Karpas-422 (cell line): ENCODE measurements around the gene GALNT2. TPM values are rescaled to one million over a fixed set of nuclear protein-coding genes. Genes with fewer than 3 reads are reported as not detected.

ENCODE experiments used
- DNase-seq: peaks from one replicate; pipeline ENCODE4 v3.0.0-alpha.2; 2015
- H2AFZ ChIP-seq: fragments of 200-600 bp; sonication (generic); 2 replicates; pipeline ENCODE4 v1.6.1; 2014; ENCODE audit warnings: antibody characterized with exemption, low read length, mixed read lengths
- H3K27ac ChIP-seq: fragments of 200-600 bp; sonication (generic); 2 replicates; pipeline ENCODE4 v1.5.1; 2014; ENCODE audit warnings: mild to moderate bottlenecking, low read length, moderate library complexity
- H3K27me3 ChIP-seq: fragments of 200-600 bp; sonication (generic); 2 replicates; pipeline ENCODE4 v1.6.1; 2014; ENCODE audit warnings: low read length, mixed read lengths
- H3K36me3 ChIP-seq: fragments of 200-600 bp; sonication (generic); 2 replicates; pipeline ENCODE4 v1.6.1; 2014; ENCODE audit warnings: low read length, mixed read lengths; ENCODE audit not compliant: insufficient read depth
- H3K4me1 ChIP-seq: fragments of 200-600 bp; sonication (generic); 2 replicates; pipeline ENCODE4 v1.6.1; 2014; ENCODE audit warnings: mild to moderate bottlenecking, low read length, mixed read lengths
- H3K4me2 ChIP-seq: fragments of 200-600 bp; sonication (generic); 2 replicates; pipeline ENCODE4 v1.6.1; 2014; ENCODE audit warnings: low read length, low read depth, mild to moderate bottlenecking; ENCODE audit not compliant: poor library complexity, severe bottlenecking
- H3K4me3 ChIP-seq: fragments of 200-600 bp; sonication (generic); 2 replicates; pipeline ENCODE4 v1.5.1; 2014; ENCODE audit warnings: mild to moderate bottlenecking, antibody characterized with exemption, low read length, mixed read lengths
- H3K79me2 ChIP-seq: fragments of 200-600 bp; sonication (generic); 2 replicates; pipeline ENCODE4 v1.6.1; 2014; ENCODE audit warnings: mild to moderate bottlenecking, low read length, mixed read lengths
- H3K9ac ChIP-seq: fragments of 200-600 bp; sonication (generic); 2 replicates; pipeline ENCODE4 v1.6.0; 2014; ENCODE audit warnings: low read length
- H3K9me2 ChIP-seq: fragments of 200-600 bp; sonication (generic), shearing (Covaris generic); replicated peaks from 2 replicates; pipeline ENCODE4 v1.6.0; 2014; ENCODE audit warnings: mild to moderate bottlenecking, low read length, moderate library complexity; ENCODE audit not compliant: insufficient read depth
- H3K9me3 ChIP-seq: fragments of 300-700, 200-600 bp; sonication (generic); 2 replicates; pipeline ENCODE4 v1.6.1; 2014; ENCODE audit warnings: low read length, mixed read lengths
- H4K20me1 ChIP-seq: fragments of 200-600 bp; sonication (generic); 2 replicates; pipeline ENCODE4 v1.6.1; 2014; ENCODE audit warnings: mild to moderate bottlenecking, antibody characterized with exemption, low read length, low read depth; ENCODE audit not compliant: insufficient read depth
- total RNA-seq: library from RNA; depleted of rRNA; stranded (reverse); fragments of >200 nt; shearing (Covaris generic); gene quantifications from 2 replicates; pipeline ENCODE4 v1.2.3, GENCODE V29; 2014; ENCODE audit warnings: low replicate concordance

The GALNT2 gene
- total RNA-seq, 1 experiment from 2014 or later = 2.7 TPM

DNA sequence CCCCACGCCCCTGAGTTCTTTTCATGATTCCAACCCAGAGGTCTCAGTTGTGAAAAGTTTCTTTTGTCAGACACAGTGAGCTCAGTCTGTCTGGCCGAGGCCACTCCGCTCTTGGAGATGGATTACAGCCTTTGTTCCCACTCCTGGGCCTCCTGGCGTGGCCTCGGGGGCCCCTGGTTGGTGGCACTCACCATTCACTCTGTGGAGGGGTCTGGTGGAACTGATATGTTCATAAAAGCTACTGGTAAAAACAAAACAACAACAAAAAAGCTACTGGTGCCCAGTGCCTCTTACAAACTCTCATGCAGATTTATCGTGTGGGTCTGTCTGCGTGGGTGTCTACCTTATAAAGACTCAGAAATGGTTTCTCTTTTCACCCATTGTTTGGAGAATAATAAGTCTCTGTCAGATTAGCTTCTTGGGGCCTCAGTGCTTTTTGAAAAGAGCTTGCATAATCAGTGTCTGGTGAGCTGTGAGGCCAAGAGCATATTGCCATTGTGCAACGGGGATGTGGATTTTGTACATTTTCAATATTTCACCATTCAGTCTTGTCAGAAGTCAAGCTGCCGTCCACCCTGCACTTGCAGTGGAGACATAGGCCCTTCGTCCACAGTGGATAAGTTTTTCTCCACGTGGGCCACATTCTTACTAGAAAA is 86.7 kb downstream of the GALNT2 start:
- H4K20me1 ChIP-seq = peaks cover 23% of the 10 kb centered on the region; the same call in 1 of the 2 replicates
- no peak overlapping the region for H2AFZ ChIP-seq
- H3K27me3 ChIP-seq = no peaks in the 10 kb centered on the region
- H3K4me2 ChIP-seq = no peak overlapping the region
- DNase-seq = no peak
- H3K36me3 ChIP-seq = no peaks in the 10 kb centered on the region
- H3K4me1 ChIP-seq = no peaks in the 10 kb centered on the region; the same call in 1 of the 2 replicates
- no peaks in the 10 kb centered on the region for H3K9me3 ChIP-seq
- no peak overlapping the region for H3K27ac ChIP-seq
- H3K9ac ChIP-seq = no peak overlapping the region
- H3K4me3 ChIP-seq = no peak overlapping the region
- H3K79me2 ChIP-seq = no peaks in the 10 kb centered on the region
- H3K9me2 ChIP-seq = no peaks in the 10 kb centered on the region

DNA sequence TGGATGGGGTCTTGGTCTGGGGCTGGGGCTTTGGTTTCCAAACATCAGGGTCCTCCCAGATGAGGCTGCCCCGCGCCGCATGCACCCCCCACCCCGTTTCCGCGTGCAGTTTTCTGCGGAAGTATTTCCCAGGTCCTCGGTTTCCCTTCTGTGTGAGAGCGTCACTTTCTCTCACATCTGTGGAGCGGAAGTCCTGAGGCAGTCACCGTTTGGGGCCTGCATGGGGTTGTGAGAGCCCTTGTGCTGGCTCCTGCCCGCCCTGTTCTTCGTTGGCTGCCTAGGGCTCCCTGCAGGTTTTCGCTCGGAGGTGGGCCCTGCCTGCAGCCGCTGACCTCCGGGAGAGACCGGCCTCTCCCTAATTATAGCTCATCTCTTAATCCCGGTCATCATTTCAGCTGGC is 88.0 kb downstream of the GALNT2 start:
- Histone ChIP-seq H3K27me3 (no peaks in the 10 kb centered on the region), H4K20me1 (peaks cover 21% of the 10 kb centered on the region; the same call in 1 of the 2 replicates), H3K9ac (no peak overlapping the region), H3K9me2 (no peaks in the 10 kb centered on the region), H2AFZ (no peak overlapping the region), H3K9me3 (no peaks in the 10 kb centered on the region), H3K27ac (no peak overlapping the region), H3K4me2 (no peak overlapping the region), H3K36me3 (no peaks in the 10 kb centered on the region), H3K4me1 (no peaks in the 10 kb centered on the region; the same call in 1 of the 2 replicates), H3K4me3 (no peak overlapping the region), H3K79me2 (no peaks in the 10 kb centered on the region)
- no peak for DNase-seq

DNA sequence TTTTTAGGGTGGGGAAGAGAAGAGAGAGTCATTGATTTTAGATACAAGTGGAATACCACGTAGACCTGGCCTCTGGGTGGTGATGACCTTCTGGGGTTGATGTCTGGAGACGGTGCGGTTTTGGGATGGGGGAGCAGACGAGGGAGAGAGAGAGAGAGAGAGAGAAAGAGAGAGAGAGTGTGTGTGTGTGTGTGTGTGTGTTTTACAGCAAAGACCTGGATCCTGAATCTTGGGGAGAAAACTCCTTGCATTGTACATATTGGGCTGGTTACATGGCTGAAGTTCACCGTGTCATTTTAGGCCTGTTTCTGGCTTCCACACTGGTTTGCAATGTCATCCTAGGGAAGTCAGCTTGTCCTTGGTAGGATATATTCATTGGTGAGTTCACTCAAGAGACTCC is 89.0 kb downstream of the GALNT2 start:
- H3K4me3 ChIP-seq = no peak overlapping the region

DNA sequence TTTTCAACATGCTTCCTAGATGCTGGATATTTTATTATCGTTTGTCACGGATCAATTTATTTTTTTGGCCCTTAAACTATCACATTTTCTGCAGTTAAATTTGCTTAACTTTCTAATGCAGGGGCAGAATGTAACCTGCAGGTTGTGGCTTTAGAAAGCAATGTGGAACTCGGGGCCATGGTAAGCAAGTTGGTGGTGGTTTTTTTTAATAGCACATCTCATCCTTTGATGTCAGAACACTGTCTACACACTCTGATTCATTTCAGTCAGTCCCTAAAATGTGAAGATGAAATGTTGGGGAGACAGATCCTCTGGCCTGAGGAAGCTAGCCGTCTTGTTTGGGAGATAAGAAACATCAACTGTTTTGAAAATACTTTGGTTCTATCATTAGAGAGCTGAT is 89.5 kb downstream of the GALNT2 start:
- no peaks in the 10 kb centered on the region for H3K36me3 ChIP-seq
- DNase-seq = no peak
- peaks cover 19% of the 10 kb centered on the region for H4K20me1 ChIP-seq
- H3K9me3 ChIP-seq = no peaks in the 10 kb centered on the region
- H3K27ac ChIP-seq = no peak overlapping the region
- H3K4me3 ChIP-seq = no peak overlapping the region
- no peaks in the 10 kb centered on the region for H3K4me1 ChIP-seq
- no peak overlapping the region for H3K9ac ChIP-seq
- H2AFZ ChIP-seq = no peak overlapping the region
- no peaks in the 10 kb centered on the region for H3K27me3 ChIP-seq
- no peak overlapping the region for H3K4me2 ChIP-seq
- H3K79me2 ChIP-seq = no peaks in the 10 kb centered on the region
- no peaks in the 10 kb centered on the region for H3K9me2 ChIP-seq

More for the DNA sequence above, 89.0 kb downstream of the GALNT2 start:
- Histone ChIP-seq H3K79me2 (no peaks in the 10 kb centered on the region), H3K4me1 (no peaks in the 10 kb centered on the region), H3K9ac (no peak overlapping the region), H3K27me3 (no peaks in the 10 kb centered on the region), H4K20me1 (peaks cover 19% of the 10 kb centered on the region; the same call in 1 of the 2 replicates), H3K27ac (no peak overlapping the region), H2AFZ (no peak overlapping the region), H3K9me2 (no peaks in the 10 kb centered on the region), H3K9me3 (no peaks in the 10 kb centered on the region), H3K36me3 (no peaks in the 10 kb centered on the region), H3K4me2 (no peak overlapping the region)
- no peak for DNase-seq

DNA sequence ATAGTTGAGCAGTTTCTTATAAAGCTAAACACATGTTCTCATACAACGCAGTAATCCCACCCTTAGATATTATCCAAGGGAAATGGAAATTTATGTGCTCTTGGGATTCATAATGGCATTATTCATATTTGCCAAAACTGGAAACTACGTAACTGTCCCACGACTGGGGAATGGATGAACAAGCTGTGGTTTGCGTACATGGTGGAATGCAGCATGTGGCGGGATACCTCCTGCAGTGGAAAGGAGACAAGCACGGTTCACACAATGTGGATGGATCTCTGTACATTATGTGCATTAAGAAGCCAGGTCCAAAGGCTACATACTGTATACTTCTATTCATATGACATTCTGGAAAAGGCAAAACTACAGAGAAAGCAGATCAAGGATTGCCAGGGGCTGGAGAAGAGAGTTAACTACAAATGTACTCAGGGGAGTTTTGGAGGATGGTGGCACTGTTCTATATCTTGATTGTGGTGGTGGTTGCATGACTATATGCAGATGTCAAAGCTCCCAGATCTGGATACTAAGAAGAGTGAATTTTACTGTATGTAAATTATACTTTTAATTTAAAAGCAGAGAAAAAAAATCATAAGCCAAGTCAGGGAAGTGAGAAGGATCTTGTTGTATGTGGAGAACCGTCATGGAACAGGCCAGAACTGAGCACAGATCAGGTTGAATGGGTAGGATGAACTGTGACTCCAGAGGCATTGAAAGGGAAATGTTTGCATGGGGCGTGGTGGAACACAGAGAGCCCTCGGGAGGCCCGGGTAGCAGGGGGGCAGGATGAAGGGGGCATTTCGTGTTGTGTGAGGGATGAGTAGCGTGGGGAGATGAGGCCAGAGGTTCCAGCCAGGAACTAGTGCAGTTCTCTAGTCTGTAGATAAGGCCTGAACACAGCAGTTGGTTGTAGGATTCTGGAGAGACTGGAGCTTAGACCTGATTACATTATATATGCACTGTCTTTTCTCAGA is 90.7 kb downstream of the GALNT2 start:
- no peak overlapping the region for H3K4me3 ChIP-seq

DNA sequence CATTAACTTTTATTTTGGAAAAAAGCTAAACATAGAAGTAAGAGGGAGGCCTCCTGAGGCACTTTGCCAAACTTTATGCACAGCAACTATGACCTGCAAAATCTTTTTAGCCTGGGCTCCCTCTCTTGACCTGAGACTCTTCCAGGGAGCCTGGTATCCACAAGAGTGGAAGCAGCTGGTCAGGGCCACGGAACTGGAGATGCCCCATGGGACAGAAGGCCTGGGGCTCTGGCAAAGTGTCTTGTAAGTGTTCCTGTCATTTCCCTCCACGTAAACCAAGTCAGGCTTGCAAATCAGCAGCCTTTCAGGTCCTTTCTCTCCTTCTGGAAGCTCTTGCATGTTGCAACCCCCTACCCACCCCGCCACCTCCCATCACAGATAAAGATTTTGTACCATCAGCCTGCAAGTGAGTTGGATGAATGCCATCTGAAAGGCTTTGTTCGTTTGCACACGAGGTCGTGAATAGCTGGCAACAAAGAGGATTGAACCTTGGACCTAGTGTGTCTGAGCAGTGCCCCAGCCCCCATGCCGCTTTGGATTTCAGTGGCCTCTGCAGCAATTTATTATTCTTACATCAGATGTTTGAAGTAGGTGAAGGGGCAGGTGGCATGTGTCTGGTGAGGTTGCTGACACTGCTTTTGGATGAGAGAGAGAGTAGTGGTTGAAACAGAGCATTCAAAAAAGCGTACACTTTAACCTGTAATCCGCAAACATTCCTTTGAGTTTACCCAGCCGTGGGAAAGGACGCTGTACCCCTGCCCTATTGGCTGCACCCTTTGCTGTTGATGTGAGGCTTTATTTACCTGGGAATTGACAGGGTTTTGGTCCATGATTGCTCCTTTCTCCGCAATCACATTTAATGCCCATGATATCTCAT is 91.6 kb downstream of the GALNT2 start:
- H3K79me2 ChIP-seq = no peaks in the 10 kb centered on the region
- DNase-seq = no peak
- H3K27ac ChIP-seq = no peak overlapping the region
- H3K9me3 ChIP-seq = no peaks in the 10 kb centered on the region
- H3K4me3 ChIP-seq = no peak overlapping the region
- no peaks in the 10 kb centered on the region for H3K9me2 ChIP-seq
- no peaks in the 10 kb centered on the region for H3K36me3 ChIP-seq
- H3K4me1 ChIP-seq = no peaks in the 10 kb centered on the region
- peaks cover 28% of the 10 kb centered on the region for H4K20me1 ChIP-seq
- H2AFZ ChIP-seq = no peak overlapping the region
- H3K9ac ChIP-seq = no peak overlapping the region
- no peak overlapping the region for H3K4me2 ChIP-seq
- no peaks in the 10 kb centered on the region for H3K27me3 ChIP-seq

More for the DNA sequence above, 90.7 kb downstream of the GALNT2 start:
- H3K79me2 ChIP-seq = no peaks in the 10 kb centered on the region
- H4K20me1 ChIP-seq = peaks cover 24% of the 10 kb centered on the region
- H3K4me1 ChIP-seq = no peaks in the 10 kb centered on the region
- H3K4me2 ChIP-seq = no peak overlapping the region
- no peaks in the 10 kb centered on the region for H3K36me3 ChIP-seq
- no peak overlapping the region for H3K9ac ChIP-seq
- H3K9me2 ChIP-seq = no peaks in the 10 kb centered on the region
- H2AFZ ChIP-seq = no peak overlapping the region
- no peak for DNase-seq
- H3K27me3 ChIP-seq = no peaks in the 10 kb centered on the region
- no peak overlapping the region for H3K27ac ChIP-seq
- H3K9me3 ChIP-seq = no peaks in the 10 kb centered on the region

DNA sequence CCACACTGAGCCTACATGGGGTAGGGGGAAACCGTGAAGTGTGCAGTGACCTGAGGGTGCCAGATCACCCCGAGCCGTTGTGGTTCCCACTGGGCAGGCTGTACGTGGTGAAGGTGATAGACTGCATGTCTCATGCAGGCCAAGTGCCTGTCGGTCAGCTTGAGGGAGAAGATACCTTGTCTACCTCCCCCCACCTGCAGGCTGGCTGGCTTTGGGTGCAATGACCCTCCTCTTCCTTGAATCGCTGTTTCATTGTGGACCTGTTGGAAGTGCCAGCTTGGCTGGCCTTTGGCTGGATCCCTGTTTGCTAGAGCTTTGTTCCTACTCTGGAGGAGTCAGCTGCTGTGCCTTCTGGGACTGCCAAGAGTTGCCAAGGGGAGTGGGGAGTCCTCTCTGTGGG is 92.5 kb downstream of the GALNT2 start:
- Histone ChIP-seq H3K4me1 (no peaks in the 10 kb centered on the region), H3K4me3 (no peak overlapping the region), H3K36me3 (no peaks in the 10 kb centered on the region), H4K20me1 (peaks cover 28% of the 10 kb centered on the region), H3K79me2 (no peaks in the 10 kb centered on the region), H3K9ac (no peak overlapping the region), H3K27ac (no peak overlapping the region), H3K4me2 (no peak overlapping the region), H3K27me3 (no peaks in the 10 kb centered on the region), H3K9me2 (no peaks in the 10 kb centered on the region), H2AFZ (no peak overlapping the region), H3K9me3 (no peaks in the 10 kb centered on the region)
- DNase-seq = no peak
